Aortic smooth muscle cell (primary cell): ENCODE data around the gene SOX2. TPM values are rescaled to one million over a fixed set of nuclear protein-coding genes. Genes with fewer than 3 reads are reported as not detected.

Experiments
- total RNA-seq: library from RNA; depleted of rRNA; stranded (reverse); fragments of >200 nt; gene quantifications from 2 replicates; pipeline ENCODE4 v1.2.3, GENCODE V29; 2014

Gene SOX2
- not detected in 2 replicates for total RNA-seq

DNA sequence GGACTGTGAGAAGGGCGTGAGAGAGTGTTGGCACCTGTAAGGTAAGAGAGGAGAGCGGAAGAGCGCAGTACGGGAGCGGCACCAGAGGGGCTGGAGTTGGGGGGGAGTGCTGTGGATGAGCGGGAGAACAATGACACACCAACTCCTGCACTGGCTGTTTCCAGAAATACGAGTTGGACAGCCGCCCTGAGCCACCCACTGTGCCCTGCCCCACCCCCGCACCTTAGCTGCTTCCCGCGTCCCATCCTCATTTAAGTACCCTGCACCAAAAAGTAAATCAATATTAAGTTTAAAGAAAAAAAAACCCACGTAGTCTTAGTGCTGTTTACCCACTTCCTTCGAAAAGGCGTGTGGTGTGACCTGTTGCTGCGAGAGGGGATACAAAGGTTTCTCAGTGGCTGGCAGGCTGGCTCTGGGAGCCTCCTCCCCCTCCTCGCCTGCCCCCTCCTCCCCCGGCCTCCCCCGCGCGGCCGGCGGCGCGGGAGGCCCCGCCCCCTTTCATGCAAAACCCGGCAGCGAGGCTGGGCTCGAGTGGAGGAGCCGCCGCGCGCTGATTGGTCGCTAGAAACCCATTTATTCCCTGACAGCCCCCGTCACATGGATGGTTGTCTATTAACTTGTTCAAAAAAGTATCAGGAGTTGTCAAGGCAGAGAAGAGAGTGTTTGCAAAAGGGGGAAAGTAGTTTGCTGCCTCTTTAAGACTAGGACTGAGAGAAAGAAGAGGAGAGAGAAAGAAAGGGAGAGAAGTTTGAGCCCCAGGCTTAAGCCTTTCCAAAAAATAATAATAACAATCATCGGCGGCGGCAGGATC is at the start of gene SOX2:
Gene SOX2 (plus strand): TSS at position 601 of the 811 bp plus-strand sequence. CDS start 436 bp downstream, outside the sequence.

